Measurements from ENCODE around the gene ACER2.

DNA sequence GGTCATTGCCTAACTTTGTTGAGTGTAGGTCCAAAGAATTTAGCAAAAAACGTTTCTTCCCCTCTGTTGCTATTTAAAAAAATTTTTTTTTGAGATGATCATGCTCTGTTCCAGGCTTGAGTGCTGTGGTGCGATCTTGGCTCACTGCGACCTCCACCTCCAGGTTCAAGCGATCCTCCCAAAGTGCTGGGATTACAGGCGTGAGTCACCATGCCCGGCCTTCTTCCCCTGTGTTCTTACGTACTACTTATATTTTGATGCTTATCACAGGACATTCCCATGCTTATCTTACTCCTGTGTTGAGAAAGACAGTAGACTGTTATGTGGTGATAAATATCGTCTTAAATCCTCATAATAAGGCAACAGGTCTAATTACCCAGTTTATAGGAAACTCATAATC, 2.5 kb downstream of the ACER2 start:
- TF ChIP-seq, protein P1, sequence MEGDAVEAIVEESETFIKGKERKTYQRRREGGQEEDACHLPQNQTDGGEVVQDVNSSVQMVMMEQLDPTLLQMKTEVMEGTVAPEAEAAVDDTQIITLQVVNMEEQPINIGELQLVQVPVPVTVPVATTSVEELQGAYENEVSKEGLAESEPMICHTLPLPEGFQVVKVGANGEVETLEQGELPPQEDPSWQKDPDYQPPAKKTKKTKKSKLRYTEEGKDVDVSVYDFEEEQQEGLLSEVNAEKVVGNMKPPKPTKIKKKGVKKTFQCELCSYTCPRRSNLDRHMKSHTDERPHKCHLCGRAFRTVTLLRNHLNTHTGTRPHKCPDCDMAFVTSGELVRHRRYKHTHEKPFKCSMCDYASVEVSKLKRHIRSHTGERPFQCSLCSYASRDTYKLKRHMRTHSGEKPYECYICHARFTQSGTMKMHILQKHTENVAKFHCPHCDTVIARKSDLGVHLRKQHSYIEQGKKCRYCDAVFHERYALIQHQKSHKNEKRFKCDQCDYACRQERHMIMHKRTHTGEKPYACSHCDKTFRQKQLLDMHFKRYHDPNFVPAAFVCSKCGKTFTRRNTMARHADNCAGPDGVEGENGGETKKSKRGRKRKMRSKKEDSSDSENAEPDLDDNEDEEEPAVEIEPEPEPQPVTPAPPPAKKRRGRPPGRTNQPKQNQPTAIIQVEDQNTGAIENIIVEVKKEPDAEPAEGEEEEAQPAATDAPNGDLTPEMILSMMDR (IDR thresholded peaks at IDR 0.05): no peak
- no peak for TF ChIP-seq POLR2A (IDR thresholded peaks at IDR 0.05)

All from Peyer's patch (tissue), 4 donors.